Left lobe of liver (tissue), 2 donors: ENCODE measurements around the gene HELZ. TPM values are rescaled to one million over a fixed set of nuclear protein-coding genes. Genes with fewer than 3 reads are reported as not detected.
A peak's percentile ranks its signal among the peaks of the same experiment; 100 is the strongest.
"Not testable (repeated sequence)": the region's sequence is repeated elsewhere in the genome, so short reads cannot be mapped to it uniquely, and the experiment has no call there.

ENCODE experiments used
- ATAC-seq: fragments of 200-7000 bp; cut with Tn5 transposase; one replicate; pipeline ENCODE4 v1.9.1; 2020; ENCODE audit warnings: mild to moderate bottlenecking, moderate library complexity
- DNase-seq: peaks from one replicate; pipeline ENCODE4 v3.0.0-alpha.2; 2020; ENCODE audit warnings: low spot score
- total RNA-seq: library from RNA; stranded (reverse); gene quantifications from one replicate; pipeline ENCODE4 v1.2.1, GENCODE V29; 2021
- donor health status: DM: no; HTN: no; CAD: no; lungs with moderate emphysema.
- donor health status: DM: no; HTN: yes; CAD: no.

The HELZ gene
- total RNA-seq: 31.7 TPM

- peak; percentile 90 for DNase-seq
- ATAC-seq: peak; percentile 83
Observed at GRCh38 chr17:67245073-67245693, at the start of gene HELZ. HELZ (minus strand) TSS chr17:67245196; CDS start chr17:67218804, 26,392 bp downstream.

GRCh38 chr17:67293251-67294203 lies 48.5 kb upstream of the HELZ start:
- ATAC-seq: peak; percentile 89
- peak; percentile 75 for DNase-seq

- no peak for ATAC-seq
- no peak for DNase-seq
Observed at GRCh38 chr17:67290711-67291291, 45.8 kb upstream of the HELZ start.

GRCh38 chr17:67290244-67290643 lies 45.2 kb upstream of the HELZ start:
- DNase-seq: no peak
- ATAC-seq: no peak

GRCh38 chr17:67289181-67289876 lies 44.3 kb upstream of the HELZ start:
- DNase-seq (peak; percentile 84), ATAC-seq (peak; percentile 87)

- not testable (repeated sequence) for ATAC-seq, DNase-seq
Observed at GRCh38 chr17:67286826-67287225, 41.8 kb upstream of the HELZ start.

GRCh38 chr17:67285360-67285759 lies 40.4 kb upstream of the HELZ start:
- ATAC-seq (no peak), DNase-seq (no peak)

GRCh38 chr17:67283731-67284516 lies 38.9 kb upstream of the HELZ start:
- no peak for ATAC-seq
- DNase-seq: no peak

GRCh38 chr17:67281743-67282142 lies 36.7 kb upstream of the HELZ start:
- no peak for DNase-seq

GRCh38 chr17:67281053-67281452 lies 36.1 kb upstream of the HELZ start:
- DNase-seq: no peak
- no peak for ATAC-seq

More at GRCh38 chr17:67281743-67282142, 36.7 kb upstream of the HELZ start:
- no peak for ATAC-seq

- peak; percentile 93 for ATAC-seq
- peak; percentile 94 for DNase-seq
Observed at GRCh38 chr17:67280279-67280678, 35.3 kb upstream of the HELZ start.

- DNase-seq (no peak), ATAC-seq (no peak)
Observed at GRCh38 chr17:67279115-67279514, 34.1 kb upstream of the HELZ start.

- no peak for ATAC-seq
- no peak for DNase-seq
Observed at GRCh38 chr17:67278363-67278762, 33.4 kb upstream of the HELZ start.

GRCh38 chr17:67276075-67276474 lies 31.1 kb upstream of the HELZ start:
- DNase-seq (peak; percentile 55), ATAC-seq (peak; percentile 61)

- DNase-seq (no peak), ATAC-seq (peak; percentile 58)
Observed at GRCh38 chr17:67274466-67274865, 29.5 kb upstream of the HELZ start.

GRCh38 chr17:67273900-67274299 lies 28.9 kb upstream of the HELZ start:
- ATAC-seq (no peak), DNase-seq (no peak)

GRCh38 chr17:67272312-67273047 lies 27.5 kb upstream of the HELZ start:
- no peak for ATAC-seq
- DNase-seq: no peak

GRCh38 chr17:67271187-67271586 lies 26.2 kb upstream of the HELZ start:
- not testable (repeated sequence) for DNase-seq, ATAC-seq

- no peak for ATAC-seq
- DNase-seq: no peak
Observed at GRCh38 chr17:67270416-67270815, 25.4 kb upstream of the HELZ start.
